Cerebellar nuclear complex (tissue), 1 donor: ENCODE results near the gene CYBA.

Experiments used
- DNase-seq, 2 experiments: peaks; one replicate each; lab custom pipeline; 2025; lab: John Stamatoyannopoulos, UW

Gene CYBA

DNA sequence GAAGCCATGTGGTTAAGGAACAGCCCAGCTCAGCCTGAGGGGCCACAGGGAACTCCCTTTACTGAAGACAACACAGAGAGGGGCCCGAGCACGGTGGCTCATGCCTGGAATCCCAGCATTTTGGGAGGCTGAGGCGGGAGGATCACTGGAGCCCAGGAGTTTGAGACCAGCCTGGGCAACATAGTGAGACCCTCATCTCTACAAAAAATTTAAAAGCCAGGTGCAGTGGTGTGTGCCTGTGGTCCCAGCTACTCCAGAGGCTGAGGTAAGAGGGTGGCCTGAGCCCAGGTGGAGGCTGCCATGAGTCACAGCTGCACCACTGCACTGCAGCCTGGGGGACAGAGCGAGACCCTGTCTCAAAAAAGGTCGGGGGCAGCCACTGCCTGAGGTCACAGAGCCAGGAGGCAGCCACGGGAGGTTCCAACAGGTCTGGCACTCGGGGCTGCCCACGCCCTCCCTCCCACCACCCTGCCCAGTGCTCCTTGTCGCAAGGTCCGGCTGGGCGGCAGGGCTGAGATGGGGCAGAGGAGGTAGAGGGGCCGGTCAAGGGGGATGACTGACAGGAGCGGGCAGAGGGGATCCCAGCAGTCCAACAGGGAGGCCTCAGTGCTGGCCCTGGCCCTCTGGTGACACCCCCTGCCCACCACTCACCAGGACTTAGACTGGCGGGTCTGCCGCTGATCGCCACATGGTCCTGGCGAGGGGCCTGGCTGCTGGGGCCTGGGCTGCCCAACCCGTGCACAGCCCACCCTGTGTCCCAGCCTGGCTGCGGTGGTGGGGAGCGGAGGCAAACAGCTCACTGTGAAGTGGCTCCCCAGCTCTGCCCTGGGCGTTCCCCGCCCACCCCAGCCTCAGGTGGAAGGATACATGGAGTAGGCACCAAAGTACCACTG lies 3.4 kb downstream of the CYBA start:
- DNase-seq: no peak

DNA sequence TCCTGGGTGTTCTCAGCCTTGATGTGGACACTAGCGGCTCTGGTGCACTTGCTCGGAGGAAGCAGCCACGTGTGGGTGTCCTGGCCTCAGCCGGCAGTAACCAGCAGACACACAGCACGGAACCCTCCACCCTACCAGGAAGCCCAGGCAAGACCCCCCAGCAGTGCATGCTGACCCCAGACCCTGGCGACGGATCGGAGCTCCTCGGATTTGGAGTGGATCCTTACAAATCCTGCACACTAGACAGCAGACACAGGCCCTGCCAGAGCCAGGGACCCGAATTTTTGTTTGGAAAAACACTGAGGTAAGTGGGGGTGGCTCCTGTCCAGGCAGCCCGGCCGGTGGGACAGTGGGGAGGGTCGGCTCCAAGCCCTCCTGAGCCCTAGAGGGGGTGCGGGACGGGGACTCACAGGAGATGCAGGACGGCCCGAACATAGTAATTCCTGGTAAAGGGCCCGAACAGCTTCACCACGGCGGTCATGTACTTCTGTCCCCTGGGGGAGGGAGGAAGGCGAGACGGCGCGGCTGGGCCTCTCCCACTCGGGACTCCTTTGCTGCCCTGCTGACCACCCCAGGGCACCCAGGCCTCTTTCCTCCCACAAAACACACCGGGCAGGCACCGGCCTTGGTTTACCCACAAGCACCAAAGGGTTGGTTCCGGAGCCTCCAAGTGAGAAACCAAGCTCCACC lies 4.4 kb downstream of the CYBA start:
- no peak for DNase-seq

DNA sequence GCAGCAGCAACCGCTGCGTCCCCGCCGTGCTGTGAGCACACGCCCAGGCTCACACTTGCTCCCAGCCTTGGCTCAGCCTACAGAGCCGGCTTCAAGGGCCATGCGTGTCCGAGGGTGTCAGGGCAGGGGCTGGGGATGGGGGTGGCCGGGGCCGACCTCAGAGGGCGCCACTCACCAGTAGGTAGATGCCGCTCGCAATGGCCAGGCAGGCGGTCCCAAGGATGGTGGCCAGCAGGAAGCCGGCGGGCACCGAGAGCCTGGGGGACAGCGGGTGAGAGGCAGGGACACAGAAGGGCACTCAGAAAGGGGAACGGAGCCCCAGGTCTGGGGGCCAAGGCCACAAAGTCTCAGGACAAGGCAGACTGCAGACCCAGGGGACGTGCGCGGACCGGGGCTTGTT lies 4.9 kb downstream of the CYBA start:
- no peak for DNase-seq

DNA sequence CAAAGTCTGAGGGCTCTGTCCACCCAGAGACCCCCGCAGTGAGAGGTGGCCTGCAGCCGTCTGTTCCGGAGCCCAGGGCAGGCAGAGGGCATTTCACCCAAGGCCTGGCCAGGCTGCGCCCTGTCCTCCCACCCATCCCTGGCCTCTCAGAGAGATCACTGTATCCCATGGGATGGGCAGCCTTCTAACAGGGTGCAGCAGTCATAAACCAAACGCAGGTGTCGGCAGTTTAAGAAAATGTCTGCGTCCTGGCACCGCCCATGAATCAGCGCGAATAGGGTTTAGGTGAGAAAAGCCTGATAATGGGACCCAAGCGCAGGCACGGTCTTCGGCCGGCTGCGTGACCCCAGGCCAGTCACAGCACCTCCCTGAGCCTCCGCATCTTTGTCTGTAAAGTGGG lies 5.4 kb downstream of the CYBA start:
- no peak for DNase-seq

DNA sequence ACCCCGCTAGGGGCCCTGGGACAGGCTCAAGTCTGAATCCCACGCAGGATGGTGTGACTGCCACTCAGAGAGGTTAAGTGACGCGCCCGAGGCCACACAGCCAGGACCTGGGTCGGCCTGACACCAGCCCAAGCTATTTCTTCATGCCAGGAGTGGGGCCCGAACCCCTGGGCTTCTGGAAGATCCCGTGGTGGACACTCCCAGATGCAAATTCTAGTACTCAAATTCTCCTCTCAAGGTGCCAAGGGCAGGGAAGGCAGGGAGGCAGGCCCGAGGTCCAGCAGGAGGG lies 7.3 kb downstream of the CYBA start:
- no peak for DNase-seq

DNA sequence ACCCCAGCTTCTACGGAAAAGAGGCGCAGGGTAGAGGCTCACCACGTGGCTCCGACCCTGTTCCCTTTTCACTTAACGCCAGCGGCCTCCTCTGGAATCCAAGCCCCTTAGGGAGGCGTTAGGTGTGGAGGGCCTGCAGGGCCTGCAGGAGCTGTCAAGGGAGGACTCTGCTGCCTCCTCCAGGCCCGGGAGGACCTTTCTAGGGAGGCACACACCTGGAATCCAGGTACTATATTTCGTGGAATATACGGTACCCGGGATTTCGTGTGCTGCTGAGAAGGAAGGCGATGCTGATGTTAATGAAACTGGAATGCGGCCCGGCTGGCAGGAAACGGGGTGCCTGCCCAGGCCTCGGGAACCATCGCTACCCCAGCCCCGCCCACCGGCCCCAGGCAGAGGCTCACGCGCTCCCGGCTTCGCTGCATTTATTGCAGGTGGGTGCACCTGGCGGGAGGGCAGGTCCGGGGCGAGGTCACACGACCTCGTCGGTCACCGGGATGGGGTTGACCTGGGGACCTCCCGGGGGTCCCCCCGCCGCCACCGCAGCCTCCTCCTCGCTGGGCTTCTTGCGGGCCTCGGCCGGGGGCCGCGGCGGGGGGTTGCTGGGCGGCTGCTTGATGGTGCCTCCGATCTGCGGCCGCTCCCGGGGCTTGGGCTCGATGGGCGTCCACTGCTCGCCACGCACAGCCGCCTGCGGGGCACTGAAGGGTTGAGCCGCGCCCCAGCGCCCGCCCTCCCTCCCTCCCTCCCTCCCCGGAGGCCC lies 7.8 kb downstream of the CYBA start:
- DNase-seq: no peak

DNA sequence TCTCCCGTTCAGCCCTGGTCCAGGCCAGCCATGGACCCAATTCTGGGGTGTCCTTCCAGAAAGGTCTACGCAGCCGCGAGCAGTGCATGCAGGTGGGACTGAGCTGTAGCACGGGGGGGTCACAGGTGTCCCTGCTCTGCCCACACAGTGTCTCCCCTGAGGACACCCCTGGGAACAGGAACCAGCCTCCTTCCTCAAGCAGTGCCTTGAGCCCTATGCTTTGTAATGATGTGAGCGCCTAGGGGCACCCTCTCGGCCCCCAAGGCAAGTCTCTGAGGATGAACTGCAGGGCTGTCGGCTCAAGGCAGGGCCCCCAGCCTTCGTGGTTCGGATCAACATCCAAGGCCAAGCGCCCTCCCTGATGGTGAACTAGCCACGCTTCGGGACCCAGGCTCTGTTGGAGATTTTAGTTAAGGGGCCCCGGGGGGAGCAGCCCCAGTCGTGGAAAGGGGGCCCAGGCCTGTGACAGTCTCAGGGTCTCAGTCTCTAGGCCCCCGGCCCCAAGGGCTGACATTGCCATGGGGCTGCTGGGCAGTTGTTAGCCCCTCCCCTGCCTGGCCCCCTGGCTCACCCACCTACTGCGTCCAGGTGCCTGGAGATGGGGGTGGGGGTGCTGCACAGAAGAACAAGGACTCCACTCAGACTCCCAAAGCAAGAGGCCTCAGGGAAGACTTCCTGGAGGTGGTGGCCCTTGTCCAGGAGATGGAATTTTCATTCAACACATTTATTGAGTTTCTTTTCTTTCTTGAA lies 10.2 kb downstream of the CYBA start:
- DNase-seq: no peak

DNA sequence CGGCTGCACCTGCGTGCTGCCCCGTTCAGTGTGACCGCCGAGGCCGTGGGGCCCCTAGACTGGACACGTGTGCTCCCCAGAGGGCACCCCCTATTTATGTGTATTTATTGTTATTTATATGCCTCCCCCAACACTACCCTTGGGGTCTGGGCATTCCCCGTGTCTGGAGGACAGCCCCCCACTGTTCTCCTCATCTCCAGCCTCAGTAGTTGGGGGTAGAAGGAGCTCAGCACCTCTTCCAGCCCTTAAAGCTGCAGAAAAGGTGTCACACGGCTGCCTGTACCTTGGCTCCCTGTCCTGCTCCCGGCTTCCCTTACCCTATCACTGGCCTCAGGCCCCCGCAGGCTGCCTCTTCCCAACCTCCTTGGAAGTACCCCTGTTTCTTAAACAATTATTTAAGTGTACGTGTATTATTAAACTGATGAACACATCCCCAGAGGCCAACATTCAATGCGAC lies 10.8 kb downstream of the CYBA start:
- no peak for DNase-seq

DNA sequence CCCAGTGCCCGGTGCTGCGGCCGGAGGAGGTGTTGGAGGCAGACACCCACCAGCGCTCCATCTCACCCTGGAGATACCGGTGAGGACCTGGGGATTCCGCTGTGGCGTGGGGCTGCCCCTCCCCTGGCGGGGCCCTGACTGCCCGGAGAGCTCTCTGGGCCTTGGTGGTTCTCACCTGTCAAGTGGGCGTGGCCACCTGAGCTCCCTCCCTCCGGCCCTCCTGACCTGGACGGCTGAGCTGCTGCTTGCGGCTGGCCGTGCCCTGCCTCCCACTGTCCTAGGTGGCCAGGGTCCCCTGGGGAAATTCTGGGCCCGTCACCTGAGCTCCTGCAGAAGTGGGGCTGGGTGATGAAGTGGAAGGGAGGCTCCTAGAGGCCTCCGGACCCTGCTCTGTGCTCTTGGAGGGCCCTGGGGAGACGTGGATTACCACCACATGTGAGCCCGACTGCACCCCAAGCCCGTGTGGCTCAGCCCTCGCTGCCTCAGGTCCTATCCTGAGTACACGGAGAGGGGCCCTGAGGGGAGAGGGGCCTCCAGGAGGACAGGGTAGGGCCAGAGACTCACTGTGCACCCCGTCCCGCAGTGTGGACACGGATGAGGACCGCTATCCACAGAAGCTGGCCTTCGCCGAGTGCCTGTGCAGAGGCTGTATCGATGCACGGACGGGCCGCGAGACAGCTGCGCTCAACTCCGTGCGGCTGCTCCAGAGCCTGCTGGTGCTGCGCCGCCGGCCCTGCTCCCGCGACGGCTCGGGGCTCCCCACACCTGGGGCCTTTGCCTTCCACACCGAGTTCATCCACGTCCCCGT lies 11.4 kb downstream of the CYBA start:
- DNase-seq: no peak

DNA sequence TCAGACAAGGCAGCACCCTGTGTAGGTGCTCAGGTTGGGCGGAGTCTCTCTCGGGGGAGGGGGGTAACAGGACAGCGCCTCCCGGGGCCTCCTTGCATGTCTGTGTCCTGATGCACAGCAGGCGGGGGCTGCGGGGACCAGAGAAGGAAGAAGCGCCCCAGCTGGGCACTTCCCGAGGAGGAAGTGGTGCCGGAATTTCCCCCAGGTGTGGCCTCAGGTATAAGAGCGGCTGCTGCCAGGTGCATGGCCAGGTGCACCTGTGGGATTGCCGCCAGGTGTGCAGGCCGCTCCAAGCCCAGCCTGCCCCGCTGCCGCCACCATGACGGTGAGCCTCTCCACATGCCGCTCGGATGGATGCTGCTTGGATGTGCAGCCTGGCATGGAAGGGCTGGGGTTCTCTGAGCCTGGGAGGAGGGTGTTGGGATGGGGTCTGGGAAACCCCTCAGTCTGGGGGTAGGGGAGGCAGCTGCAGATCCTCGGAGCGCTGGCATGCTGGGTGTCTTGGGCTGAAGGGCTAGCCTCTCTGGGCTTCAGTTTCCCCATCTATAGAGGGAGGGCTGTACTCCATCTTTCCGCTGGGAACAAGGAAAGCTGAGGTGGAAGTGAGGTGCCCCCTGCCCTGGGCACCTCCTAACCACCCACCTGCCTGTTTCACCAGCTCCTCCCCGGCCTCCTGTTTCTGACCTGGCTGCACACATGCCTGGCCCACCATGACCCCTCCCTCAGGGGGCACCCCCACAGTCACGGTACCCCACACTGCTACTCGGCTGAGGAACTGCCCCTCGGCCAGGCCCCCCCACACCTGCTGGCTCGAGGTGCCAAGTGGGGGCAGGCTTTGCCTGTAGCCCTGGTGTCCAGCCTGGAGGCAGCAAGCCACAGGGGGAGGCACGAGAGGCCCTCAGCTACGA lies 12.3 kb downstream of the CYBA start, which contains the start of gene IL17C:
TSS of gene IL17C (plus strand) at position 250 of the 908 bp plus-strand sequence. CDS start at position 320, 70 bp downstream.
- DNase-seq: no peak

DNA sequence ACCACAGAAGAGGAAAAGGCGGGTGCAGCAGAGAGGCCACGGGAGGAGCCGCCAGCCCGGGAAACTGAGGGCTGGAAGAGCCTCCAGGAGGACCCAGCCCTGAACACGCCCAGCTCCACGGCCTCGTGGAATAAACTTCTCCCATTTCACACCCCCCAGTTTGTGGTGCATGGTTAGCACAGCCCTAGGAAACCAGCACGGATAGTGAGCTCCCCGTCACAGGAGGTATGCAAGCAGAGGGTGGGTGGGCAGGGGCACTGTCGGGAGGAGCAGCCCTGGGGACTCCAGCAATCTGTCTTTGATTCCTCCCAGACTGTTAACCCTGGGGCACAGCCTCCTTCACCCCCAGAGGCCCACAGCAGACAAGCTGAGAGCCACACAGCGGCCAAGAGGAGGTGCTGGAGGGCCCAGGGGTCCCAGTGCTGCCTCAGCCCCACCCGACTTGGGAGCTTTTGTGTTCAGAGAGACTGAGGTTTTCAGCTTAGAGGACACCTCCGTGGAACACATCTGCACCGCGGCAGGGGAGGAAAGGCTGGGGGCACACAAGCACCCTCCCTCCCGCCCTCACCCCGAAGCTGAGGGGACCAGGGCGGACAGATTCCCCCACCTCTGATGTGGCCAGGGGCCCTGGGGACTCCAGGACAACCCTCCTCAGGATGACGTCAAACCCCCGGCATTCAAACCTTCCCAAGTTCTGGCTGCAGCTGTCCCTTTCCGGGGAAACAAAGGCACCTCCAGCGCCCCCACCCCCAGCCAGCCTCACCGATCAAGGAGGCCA lies 14.2 kb downstream of the CYBA start:
- DNase-seq: no peak

DNA sequence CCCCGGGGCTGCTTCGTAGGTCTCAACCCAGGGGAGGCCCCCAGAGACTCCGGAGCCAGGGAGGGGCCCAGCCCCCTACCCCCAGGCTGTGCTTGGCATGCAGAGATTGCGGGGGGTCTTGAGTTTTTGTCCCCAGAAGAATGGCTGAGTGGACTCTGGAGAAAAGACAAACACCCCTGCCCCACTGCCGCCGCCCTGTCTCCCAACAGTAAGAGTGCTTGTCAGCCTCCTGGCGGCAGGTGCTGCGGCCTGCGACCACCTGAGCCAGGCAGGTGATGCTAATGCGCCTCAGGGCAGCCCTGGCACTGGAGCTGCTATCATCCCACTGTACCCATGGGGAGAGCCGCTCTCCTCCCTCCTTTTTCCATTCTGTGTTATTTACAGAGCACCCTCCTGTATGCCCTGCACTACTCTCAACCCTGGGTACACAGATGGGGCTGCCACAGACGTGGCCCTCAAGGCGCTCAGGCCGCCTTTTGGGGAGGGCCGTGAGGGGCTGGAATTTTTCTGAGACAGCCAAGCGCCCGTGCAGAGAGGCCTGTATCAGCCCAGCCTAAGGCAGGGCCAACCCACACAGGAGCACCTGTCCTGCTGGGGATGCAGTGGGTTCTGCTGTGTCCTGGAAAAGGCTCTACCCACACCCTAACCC lies 15.1 kb downstream of the CYBA start:
- DNase-seq: no peak

DNA sequence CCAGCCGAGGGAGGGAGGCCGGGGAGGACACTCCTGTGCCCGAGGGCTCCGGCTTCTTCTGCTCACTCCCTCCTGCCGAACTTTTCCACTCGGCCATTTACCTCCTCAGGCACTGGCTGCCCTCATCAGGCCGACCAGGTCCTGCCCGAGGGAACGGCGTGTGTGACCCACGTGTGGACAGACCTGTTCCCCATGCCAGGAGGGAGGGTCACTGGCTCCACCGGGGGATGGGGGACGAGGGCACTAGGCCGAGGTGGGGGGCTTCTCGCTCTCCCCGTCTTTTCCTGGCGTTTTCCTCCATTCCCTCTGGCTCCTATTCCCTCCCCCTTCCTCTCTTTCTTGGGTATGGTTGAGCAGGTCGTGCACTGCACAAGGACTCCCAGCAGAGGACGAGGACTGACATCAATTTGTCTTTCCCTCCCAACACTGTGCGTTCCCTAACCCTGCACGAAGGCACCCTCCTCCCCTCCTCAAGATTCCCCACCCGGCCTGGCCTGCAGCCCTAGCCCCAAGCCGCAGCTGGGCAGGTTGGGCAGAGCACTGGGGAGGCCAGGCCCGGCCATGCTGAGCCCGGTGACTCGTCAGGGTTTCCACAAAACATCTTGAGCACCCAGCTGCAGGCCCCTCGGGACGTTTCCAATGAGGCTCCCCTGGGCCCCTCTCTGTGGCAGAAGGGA lies 15.7 kb downstream of the CYBA start:
- DNase-seq: no peak

DNA sequence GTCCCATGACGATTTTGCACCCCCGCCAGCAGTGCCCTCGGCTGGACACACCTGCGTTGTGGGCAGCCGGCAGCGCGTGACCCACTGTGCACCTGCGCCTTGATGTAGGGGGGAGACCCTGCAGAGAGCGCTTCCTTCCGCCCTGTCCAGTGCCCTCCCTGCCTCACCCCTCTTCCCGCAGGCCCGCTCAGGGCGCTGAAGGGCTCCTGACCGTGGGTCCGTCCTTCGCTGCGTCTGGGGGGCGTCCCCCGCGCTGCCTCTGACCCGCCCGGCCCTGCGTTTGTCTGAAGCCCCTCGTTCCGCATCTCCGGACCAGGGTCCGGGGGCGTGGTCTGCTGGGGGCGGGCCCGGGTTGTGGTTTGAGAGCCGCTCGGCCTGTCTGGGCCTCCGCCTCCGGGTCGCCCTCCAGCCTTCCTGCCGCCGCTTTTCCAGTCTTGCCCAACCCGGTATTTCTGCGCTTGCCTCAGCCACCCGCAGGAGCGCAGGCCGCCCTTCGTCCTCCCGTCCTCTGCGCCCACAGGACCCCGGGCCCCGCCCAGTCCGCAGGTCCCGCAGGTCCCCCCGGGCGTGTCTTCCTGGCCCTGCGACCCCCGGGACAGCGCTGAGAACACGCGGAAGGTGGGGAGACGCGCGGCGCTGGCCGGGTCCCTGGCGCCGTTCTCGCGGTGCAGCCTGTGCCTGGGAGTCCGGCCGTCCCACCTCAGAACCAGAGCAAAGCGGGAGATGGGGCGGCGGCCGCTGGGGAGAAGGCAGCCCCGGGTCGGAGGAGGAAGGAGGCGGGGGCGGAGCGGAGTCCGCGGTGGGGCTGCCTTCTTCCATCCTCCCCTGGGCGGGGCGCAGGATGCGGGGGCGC lies 16.5 kb downstream of the CYBA start:
- no peak for DNase-seq

DNA sequence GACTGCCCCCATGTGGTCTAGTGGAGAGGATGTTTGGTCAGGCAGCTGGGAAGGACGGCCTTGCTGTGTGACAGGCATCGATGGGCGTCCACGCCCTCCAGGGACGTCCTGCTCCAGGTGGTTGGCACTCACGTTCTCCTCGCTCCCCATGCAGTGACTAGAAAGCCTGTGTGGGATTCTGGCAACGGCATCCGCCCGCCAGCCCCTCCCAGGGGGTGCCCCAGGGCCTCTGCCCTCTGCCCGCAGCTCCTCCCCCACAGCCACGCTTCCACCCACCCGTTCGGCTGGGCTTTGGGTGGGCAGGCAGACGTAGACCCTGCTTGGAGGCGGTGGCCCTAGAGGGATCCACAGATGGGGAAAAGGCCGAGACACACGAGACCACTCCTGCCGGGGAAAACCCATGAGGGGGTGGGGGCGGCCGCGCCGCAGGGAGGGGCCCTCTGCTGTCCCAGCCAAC lies 17.1 kb downstream of the CYBA start:
- no peak for DNase-seq

DNA sequence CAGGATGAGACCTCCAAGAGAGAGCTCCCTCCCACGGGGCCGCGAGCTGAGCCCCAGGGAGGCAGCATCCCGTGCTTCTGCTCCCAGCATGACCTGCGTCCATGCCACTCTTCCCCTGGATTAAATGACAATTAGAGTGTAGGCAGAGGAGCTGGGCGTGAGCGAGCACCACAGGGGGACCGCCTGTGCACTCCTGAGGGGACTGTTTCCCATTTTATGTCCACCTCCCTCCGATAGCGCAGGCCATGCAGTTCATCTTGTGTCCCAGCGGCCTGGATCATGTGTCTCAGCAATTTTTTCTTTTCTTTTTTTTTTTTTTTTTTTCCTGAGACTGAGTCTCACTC lies 18.3 kb downstream of the CYBA start:
- no peak for DNase-seq

DNA sequence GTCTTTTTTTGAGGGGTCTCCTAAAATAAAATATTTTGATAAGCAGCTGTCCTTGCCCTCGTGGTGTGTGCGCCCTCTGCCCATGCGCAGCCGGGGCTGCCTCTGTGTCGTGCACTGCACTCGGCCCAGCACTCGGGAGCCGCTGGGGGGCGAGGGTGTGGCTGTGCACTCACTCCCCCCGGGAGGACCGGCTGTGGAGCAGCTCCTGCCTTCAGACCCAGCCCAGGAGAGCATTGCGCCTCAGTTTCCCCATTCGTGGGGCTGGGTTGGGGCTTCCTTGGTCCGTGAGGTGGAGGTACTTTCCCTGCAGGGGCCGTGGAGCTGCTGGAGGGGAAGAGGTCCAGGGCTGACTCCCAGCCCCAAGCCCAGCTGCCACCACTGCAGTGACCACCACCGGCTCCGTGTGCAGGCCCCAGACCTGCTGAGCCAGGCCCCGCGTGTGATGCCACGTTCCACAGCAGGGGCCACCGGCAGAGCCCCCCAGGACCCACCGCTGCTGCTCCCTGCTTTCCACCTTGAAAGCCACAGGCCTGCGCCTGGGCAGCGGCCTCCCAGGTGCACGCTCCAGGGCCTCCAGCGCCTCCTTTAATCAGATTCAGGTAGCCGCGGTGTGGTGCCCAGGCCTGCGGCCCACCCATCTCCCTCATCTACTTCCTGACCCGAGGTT lies 18.8 kb downstream of the CYBA start:
- no peak for DNase-seq
